ENCODE data around the gene EXT2.

DNA sequence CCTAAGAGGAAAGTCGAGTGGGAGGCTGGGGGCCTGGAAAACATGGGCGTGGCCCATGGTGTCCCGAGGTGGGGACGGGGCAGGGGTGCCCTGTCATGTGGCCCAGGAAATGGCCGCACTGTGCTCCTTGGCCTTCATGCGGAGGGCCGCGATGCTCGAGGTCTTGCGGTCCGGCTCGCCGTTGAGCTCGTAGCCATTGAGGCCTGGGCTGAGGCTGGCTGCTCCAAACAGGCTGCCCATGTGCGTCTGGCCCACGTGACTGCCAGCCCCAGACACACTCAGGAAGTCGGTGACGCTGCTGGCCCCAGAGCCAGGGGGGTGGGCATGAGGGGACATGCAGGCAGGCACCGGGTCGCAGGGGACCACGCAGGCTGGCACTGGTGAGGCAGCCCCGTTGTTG lies 169.3 kb downstream of the EXT2 start:
- TF ChIP-seq, protein P1, sequence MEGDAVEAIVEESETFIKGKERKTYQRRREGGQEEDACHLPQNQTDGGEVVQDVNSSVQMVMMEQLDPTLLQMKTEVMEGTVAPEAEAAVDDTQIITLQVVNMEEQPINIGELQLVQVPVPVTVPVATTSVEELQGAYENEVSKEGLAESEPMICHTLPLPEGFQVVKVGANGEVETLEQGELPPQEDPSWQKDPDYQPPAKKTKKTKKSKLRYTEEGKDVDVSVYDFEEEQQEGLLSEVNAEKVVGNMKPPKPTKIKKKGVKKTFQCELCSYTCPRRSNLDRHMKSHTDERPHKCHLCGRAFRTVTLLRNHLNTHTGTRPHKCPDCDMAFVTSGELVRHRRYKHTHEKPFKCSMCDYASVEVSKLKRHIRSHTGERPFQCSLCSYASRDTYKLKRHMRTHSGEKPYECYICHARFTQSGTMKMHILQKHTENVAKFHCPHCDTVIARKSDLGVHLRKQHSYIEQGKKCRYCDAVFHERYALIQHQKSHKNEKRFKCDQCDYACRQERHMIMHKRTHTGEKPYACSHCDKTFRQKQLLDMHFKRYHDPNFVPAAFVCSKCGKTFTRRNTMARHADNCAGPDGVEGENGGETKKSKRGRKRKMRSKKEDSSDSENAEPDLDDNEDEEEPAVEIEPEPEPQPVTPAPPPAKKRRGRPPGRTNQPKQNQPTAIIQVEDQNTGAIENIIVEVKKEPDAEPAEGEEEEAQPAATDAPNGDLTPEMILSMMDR (IDR thresholded peaks at IDR 0.05): no peak
- TF ChIP-seq KAT7 (CRISPR knock-in tag; IDR thresholded peaks at IDR 0.05; ENCODE audit: borderline replicate concordance) (no peak), SMAD4 (CRISPR knock-in tag; IDR thresholded peaks at IDR 0.05) (no peak), MYBL2 (CRISPR knock-in tag; IDR thresholded peaks at IDR 0.05) (no peak)
- TF ChIP-seq, protein P2, sequence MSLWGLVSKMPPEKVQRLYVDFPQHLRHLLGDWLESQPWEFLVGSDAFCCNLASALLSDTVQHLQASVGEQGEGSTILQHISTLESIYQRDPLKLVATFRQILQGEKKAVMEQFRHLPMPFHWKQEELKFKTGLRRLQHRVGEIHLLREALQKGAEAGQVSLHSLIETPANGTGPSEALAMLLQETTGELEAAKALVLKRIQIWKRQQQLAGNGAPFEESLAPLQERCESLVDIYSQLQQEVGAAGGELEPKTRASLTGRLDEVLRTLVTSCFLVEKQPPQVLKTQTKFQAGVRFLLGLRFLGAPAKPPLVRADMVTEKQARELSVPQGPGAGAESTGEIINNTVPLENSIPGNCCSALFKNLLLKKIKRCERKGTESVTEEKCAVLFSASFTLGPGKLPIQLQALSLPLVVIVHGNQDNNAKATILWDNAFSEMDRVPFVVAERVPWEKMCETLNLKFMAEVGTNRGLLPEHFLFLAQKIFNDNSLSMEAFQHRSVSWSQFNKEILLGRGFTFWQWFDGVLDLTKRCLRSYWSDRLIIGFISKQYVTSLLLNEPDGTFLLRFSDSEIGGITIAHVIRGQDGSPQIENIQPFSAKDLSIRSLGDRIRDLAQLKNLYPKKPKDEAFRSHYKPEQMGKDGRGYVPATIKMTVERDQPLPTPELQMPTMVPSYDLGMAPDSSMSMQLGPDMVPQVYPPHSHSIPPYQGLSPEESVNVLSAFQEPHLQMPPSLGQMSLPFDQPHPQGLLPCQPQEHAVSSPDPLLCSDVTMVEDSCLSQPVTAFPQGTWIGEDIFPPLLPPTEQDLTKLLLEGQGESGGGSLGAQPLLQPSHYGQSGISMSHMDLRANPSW (CRISPR knock-in tag; conservative IDR thresholded peaks at IDR 0.05; ENCODE audit: low read depth): no peak

Data from WTC11 (cell line).